Measurements from ENCODE around the gene CDKAL1. TPM values are rescaled to one million over a fixed set of nuclear protein-coding genes. Genes with fewer than 3 reads are reported as not detected.

CDKAL1 gene
- total and polyA plus RNA-seq, 9 of the 15 experiments (the other 6 are each of a cell fraction or from before 2014, with no cell fraction given) = 11.2 to 36.3 (median 20.1) TPM

DNA sequence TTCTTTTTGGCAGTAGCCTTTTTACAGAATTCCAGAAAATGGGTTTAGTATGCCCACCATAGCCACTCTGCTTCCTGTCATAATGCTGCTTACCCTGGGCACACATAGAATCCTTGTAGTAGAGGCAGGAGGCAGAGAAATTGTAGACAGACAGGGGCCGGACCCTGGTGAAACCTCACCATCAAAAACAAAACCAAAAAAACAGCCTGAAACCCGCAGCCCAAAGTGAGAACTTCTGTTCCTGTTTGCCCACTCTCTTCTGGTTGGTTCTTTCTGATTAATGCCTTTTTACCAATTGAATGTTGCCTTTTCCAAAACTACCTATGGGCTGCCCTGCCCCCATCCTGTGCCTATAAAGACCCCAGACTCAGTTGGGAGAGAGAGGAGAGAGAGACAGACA is 188.2 kb downstream of the CDKAL1 start:
- H3K9me3 ChIP-seq (replicated peaks; ENCODE audit: control insufficient read depth, insufficient read depth, low read depth, low read length) = no peaks in the 10 kb centered on the region
- H3K27ac ChIP-seq (ENCODE audit: extremely low read depth, low read depth, low read length) = no peak overlapping the region
- no peaks in the 10 kb centered on the region for H3K36me3 ChIP-seq (ENCODE audit: control insufficient read depth, insufficient read depth, low read length)
- H3K4me2 ChIP-seq (ENCODE audit: insufficient read depth, low read length) = no peak overlapping the region
- WGBS (ENCODE audit: insufficient coverage, low coverage, missing lambda C conversion rate) = 88% methylated on average over 2 of the region's 2 CpGs
- H2AFZ ChIP-seq (ENCODE audit: low read depth, low read length) = no peak overlapping the region
- intact Hi-C loops (cut with micrococcal nuclease) = no loop called here
- BruUV-seq (replicated peaks) = no TSS peak
- no peak overlapping the region for H3K4me3 ChIP-seq
- no peaks in the 10 kb centered on the region for H3K27me3 ChIP-seq (ENCODE audit: control insufficient read depth in 2 of 2, insufficient read depth in 2 of 2, low read length in 2 of 2)
- no peaks in the 10 kb centered on the region for H3K79me2 ChIP-seq (ENCODE audit: control insufficient read depth, insufficient read depth, low read length)
- H4K20me1 ChIP-seq (replicated peaks; ENCODE audit: control insufficient read depth, insufficient read depth, low read length) = no peaks in the 10 kb centered on the region; the same call in 1 of the 2 replicates
- DNase-seq (ENCODE audit: extremely low read depth in 1 of 4, low spot score in 3 of 4) (no peak), FAIRE-seq (no peak), ATAC-seq (no peak)
- H3K4me1 ChIP-seq (replicated peaks in 1 of 2; ENCODE audit: control insufficient read depth in 2 of 2, insufficient read depth in 2 of 2, low read length in 2 of 2) = no peaks in the 10 kb centered on the region; a peak in 1 of 5 replicates
- H3K9ac ChIP-seq (ENCODE audit: insufficient read depth in 1 of 2, low read depth in 2 of 2, low read length in 2 of 2) = no peak overlapping the region
- H3K9me1 ChIP-seq (ENCODE audit: control insufficient read depth, insufficient read depth, low read length) = no peaks in the 10 kb centered on the region
- CTCF ChIA-PET (ENCODE audit: low intra/inter-chr PET ratio) = no interaction called here
- POLR2A ChIA-PET = interaction anchor here (1.3 kb wide), 1 partner anchor 167 kb away, joined by 3 read pairs; no protein-coding TSS in a partner anchor
- in situ Hi-C loops (cut with MboI) = no loop called here
- no peak for TF ChIP-seq COPS2 (conservative IDR thresholded peaks at IDR 0.05)
- TF ChIP-seq HNRNPLL (IDR thresholded peaks at IDR 0.05; ENCODE audit: low read depth, low read length, poor library complexity, severe bottlenecking) = no peak
- TF ChIP-seq, protein P1, sequence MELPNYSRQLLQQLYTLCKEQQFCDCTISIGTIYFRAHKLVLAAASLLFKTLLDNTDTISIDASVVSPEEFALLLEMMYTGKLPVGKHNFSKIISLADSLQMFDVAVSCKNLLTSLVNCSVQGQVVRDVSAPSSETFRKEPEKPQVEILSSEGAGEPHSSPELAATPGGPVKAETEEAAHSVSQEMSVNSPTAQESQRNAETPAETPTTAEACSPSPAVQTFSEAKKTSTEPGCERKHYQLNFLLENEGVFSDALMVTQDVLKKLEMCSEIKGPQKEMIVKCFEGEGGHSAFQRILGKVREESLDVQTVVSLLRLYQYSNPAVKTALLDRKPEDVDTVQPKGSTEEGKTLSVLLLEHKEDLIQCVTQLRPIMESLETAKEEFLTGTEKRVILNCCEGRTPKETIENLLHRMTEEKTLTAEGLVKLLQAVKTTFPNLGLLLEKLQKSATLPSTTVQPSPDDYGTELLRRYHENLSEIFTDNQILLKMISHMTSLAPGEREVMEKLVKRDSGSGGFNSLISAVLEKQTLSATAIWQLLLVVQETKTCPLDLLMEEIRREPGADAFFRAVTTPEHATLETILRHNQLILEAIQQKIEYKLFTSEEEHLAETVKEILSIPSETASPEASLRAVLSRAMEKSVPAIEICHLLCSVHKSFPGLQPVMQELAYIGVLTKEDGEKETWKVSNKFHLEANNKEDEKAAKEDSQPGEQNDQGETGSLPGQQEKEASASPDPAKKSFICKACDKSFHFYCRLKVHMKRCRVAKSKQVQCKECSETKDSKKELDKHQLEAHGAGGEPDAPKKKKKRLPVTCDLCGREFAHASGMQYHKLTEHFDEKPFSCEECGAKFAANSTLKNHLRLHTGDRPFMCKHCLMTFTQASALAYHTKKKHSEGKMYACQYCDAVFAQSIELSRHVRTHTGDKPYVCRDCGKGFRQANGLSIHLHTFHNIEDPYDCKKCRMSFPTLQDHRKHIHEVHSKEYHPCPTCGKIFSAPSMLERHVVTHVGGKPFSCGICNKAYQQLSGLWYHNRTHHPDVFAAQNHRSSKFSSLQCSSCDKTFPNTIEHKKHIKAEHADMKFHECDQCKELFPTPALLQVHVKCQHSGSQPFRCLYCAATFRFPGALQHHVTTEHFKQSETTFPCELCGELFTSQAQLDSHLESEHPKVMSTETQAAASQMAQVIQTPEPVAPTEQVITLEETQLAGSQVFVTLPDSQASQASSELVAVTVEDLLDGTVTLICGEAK (IDR thresholded peaks at IDR 0.05) = no peak
- TF ChIP-seq, protein P1 (CRISPR knock-in tag; IDR thresholded peaks at IDR 0.05) = no peak
- no peak for TF ChIP-seq NR2F6 (CRISPR knock-in tag; IDR thresholded peaks at IDR 0.05)
- no peak for TF ChIP-seq IRF2 (CRISPR knock-in tag; IDR thresholded peaks at IDR 0.05)
- TF ChIP-seq JUND (IDR thresholded peaks at IDR 0.05; ENCODE audit: borderline replicate concordance, low read depth, low read length) = no peak
- TF ChIP-seq JUND (tag; IDR thresholded peaks at IDR 0.05; ENCODE audit: borderline replicate concordance, low read depth, low read length) = no peak
- no peak for TF ChIP-seq JUNB (CRISPR knock-in tag; conservative IDR thresholded peaks at IDR 0.05)

All from K562 (cell line).